Left lung (tissue), 10 donors: Measurements from ENCODE around the gene VWF. TPM values are rescaled to one million over a fixed set of nuclear protein-coding genes. Genes with fewer than 3 reads are reported as not detected.

Source experiments
- ATAC-seq: fragments of 200-7000 bp; cut with Tn5 transposase; one replicate; pipeline ENCODE4 v1.9.1; 2020; ENCODE audit warnings: moderate library complexity
- DNase-seq, 4 donors: peaks; one replicate each; pipeline ENCODE4 v3.0.0-alpha.2; 2013 to 2020
- H3K27ac ChIP-seq, 2 donors: fragments of 200-600 bp; sonication (generic) in 1 of 2; one replicate each; pipeline versions ENCODE4 v1.5.0 to v1.8.0; 2020 to 2021
- H3K27me3 ChIP-seq, 2 donors: fragments of 200-600 bp; sonication (generic) in 1 of 2; one replicate each; pipeline versions ENCODE4 v1.5.0 to v1.8.0; 2020 to 2021
- H3K36me3 ChIP-seq, 2 donors: fragments of 200-600 bp; sonication (generic) in 1 of 2; one replicate each; pipeline versions ENCODE4 v1.5.0 to v1.8.0; 2020 to 2021
- H3K4me1 ChIP-seq, 2 donors: fragments of 200-600 bp; one replicate each; pipeline ENCODE4 v1.8.0; 2021
- H3K4me3 ChIP-seq, 2 donors: fragments of 200-600 bp; sonication (generic) in 1 of 2; one replicate each; pipeline versions ENCODE4 v1.5.0 to v1.8.0; 2020 to 2021; ENCODE audit warnings: mild to moderate bottlenecking in 1 of 2
- H3K9me3 ChIP-seq, 2 donors: fragments of 200-600 bp; sonication (generic) in 1 of 2; one replicate each; pipeline versions ENCODE4 v1.5.0 to v1.8.0; 2020 to 2021
- intact Hi-C, 2 donors: fragments of 100-400 bp; cut with DNase I; formaldehyde crosslinking; loops; one replicate each; pipeline versions ENCODE4 v1.11.2 to v1.14.2; 2022
- polyA plus RNA-seq, 6 donors: library from polyadenylated mRNA; unstranded; fragments of 120-200 nt; gene quantifications; one replicate each; pipeline ENCODE4 v1.2.1, GENCODE V29; 2013; ENCODE audit not compliant: insufficient read length in 6 of 6
- total RNA-seq, 2 donors: library from RNA; stranded (reverse); fragmentation: NEBNext Ultra II Directional; extraction: Animal tissue kit (Norgen Biotek cat#: 25700); gene quantifications; one replicate each; pipeline ENCODE4 v1.2.1, GENCODE V29; 2021
- TF ChIP-seq, protein P1 (sequence below), 2 donors: fragments of 200-600 bp; sonication (generic) in 1 of 2; IDR thresholded peaks; one replicate each; pipeline versions ENCODE4 v1.5.0 to v1.8.0; 2021; ENCODE audit warnings: antibody characterized with exemption in 2 of 2
- donor health status: DM: no; HTN: yes; CAD: no.
- donor health status: DM: no; HTN: no; CAD: no.

VWF gene
- total and polyA plus RNA-seq, 8 donors = 123 to 401 (median 147) TPM

DNA sequence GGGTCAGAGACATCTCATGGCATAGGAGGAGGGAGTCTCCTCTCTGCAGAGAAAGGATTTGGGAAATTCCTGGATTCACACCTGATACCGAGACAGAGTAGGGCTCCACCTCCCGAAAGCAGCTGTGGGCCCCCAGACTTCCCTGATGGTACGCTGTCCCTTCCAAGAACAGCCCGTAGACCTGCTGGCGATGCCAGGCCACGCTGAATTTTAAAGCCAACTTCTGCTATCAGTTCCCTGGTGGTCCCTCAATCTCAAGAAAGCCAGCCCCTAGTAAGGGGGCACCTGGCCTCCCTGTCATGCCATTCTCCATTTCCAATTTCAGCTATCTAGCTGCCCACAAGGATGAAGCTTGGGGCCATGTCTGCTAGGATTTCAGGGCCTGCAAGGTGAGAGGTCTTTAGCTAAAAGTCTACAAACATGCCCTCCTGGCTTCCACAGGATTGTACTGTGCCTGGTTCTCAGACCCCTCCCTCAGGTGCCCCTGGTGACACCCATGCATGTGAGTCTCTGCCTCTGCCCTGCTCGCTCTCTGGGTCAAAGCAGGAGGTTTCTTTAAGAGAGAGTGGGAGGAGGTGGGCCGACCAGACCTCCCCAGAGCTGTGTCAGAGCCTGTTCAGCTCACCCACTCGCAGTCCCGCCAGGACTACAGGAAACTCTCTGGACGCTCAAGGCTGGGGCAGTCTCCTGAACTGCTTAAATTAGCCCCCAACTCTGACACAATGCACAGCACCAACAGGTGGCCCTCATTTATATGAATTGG lies 209.9 kb downstream of the VWF start:
- no peak for ATAC-seq
- no peaks in the 10 kb centered on the region for H3K36me3 ChIP-seq
- no peak for DNase-seq
- no peaks in the 10 kb centered on the region for H3K9me3 ChIP-seq
- TF ChIP-seq, protein P1, sequence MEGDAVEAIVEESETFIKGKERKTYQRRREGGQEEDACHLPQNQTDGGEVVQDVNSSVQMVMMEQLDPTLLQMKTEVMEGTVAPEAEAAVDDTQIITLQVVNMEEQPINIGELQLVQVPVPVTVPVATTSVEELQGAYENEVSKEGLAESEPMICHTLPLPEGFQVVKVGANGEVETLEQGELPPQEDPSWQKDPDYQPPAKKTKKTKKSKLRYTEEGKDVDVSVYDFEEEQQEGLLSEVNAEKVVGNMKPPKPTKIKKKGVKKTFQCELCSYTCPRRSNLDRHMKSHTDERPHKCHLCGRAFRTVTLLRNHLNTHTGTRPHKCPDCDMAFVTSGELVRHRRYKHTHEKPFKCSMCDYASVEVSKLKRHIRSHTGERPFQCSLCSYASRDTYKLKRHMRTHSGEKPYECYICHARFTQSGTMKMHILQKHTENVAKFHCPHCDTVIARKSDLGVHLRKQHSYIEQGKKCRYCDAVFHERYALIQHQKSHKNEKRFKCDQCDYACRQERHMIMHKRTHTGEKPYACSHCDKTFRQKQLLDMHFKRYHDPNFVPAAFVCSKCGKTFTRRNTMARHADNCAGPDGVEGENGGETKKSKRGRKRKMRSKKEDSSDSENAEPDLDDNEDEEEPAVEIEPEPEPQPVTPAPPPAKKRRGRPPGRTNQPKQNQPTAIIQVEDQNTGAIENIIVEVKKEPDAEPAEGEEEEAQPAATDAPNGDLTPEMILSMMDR (IDR thresholded peaks at IDR 0.05) = no peak
- H3K4me1 ChIP-seq = no peaks in the 10 kb centered on the region
- no peak overlapping the region for H3K4me3 ChIP-seq
- peaks cover 0 to 15% of the 10 kb centered on the region in 2 donors for H3K27me3 ChIP-seq
- intact Hi-C loops = no loop called here
- no peak overlapping the region for H3K27ac ChIP-seq

DNA sequence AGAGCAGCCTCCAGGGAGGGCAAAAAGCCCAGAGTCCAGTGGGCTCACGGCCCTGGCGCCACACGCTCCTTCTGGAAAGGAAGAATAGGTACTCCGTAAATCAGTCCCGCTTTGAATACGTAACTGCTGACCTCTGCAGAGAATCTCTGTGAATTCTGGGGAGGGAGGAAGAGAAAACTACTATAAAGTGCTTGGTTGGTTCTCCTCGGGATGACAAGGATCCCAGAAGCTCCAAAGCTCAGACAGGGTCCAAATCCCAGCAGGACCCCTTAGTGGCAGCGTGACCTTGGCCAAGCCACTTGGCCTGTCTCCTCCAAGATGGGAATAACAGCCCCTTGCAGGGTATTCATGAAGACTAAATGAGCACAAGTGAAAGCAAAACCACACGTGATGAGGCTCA lies 211.1 kb downstream of the VWF start:
- no peak for DNase-seq
- Histone ChIP-seq H3K36me3 (no peaks in the 10 kb centered on the region), H3K9me3 (no peaks in the 10 kb centered on the region), H3K27ac (no peak overlapping the region), H3K4me1 (no peaks in the 10 kb centered on the region), H3K27me3 (peaks cover 0 to 15% of the 10 kb centered on the region in 2 donors), H3K4me3 (no peak overlapping the region)
- intact Hi-C loops = no loop called here
- ATAC-seq = no peak
- TF ChIP-seq, protein P1 (IDR thresholded peaks at IDR 0.05) = no peak

DNA sequence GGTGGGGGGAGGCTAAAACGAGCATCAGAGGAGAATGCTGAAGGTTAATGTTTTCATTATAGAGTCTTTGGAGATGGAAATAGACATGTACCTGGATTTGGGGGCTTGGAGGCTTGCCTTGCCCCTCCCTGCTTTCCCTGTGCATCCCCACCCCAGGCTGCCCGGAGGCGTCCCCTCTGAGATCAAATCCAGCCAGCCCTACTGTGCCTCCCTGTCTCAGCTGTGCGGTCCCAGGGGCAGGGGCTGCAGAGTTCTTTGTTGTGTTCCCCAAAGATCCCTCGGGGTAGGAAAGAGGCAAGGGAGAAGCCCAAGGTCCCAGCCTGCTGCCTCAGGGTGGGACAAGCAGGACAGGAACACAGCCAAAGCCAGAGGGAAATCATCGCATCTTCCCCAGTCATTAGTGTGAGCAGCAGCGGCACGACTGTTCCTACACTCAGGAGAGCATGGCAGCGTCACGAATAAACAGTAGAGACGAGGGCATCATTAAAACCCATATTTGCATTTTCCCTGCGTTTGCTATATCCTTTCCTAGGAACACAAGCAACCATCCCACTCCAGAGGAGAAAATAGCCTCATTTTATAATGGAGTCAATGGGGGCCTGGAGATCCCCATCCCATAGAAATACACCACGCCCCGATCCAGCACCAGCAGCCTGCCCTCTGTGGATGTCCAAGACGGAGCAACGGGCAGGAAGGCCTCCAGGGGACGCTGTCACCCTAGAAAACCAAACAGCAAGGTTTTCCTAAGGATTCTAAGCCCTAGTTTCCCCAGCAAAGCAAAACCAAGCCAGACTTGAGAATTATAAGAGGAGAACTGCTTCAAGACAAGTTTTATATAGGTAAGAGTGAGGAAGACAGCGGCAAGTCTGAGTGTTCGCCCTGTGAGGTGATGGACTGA lies 211.8 kb downstream of the VWF start:
- no peaks in the 10 kb centered on the region for H3K9me3 ChIP-seq
- no peak overlapping the region for H3K4me3 ChIP-seq
- intact Hi-C loops = no loop called here
- no peak for DNase-seq
- ATAC-seq = no peak
- H3K36me3 ChIP-seq = no peaks in the 10 kb centered on the region
- no peak overlapping the region for H3K27ac ChIP-seq
- H3K4me1 ChIP-seq = no peaks in the 10 kb centered on the region
- H3K27me3 ChIP-seq = peaks cover 0 to 15% of the 10 kb centered on the region in 2 donors
- TF ChIP-seq, protein P1 (IDR thresholded peaks at IDR 0.05) = no peak

DNA sequence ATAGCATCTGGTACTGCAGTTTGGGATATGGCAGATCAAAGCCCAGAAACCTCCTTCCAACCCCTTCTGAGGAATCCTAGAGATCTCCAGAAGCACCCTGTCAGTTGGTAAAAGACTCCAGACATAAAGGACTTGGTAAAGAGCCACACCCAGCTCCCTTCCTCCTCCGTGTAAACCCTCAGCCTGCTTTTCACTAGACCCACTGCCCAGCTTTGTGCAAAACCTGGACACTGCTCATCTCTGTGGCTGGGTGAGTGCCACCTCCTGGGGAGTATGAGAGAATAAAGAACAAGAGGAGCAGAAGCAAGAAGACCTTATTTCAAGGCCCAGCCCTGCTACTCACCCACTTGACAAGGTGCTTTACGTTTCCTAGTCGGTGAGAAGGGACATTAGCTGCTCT lies 212.5 kb downstream of the VWF start:
- DNase-seq (no peak), ATAC-seq (no peak)
- no peak overlapping the region for H3K27ac ChIP-seq
- no peak overlapping the region for H3K4me3 ChIP-seq
- intact Hi-C loops = no loop called here
- peaks cover 0 to 15% of the 10 kb centered on the region in 2 donors for H3K27me3 ChIP-seq
- H3K9me3 ChIP-seq = no peaks in the 10 kb centered on the region
- TF ChIP-seq, protein P1 (IDR thresholded peaks at IDR 0.05) = no peak
- no peaks in the 10 kb centered on the region for H3K36me3 ChIP-seq
- H3K4me1 ChIP-seq = no peaks in the 10 kb centered on the region
